Right ventricle myocardium superior (tissue), 1 donor: ENCODE measurements around the gene TBX19. TPM values are rescaled to one million over a fixed set of nuclear protein-coding genes. Genes with fewer than 3 reads are reported as not detected.
A peak's percentile ranks its signal among the peaks of the same experiment; 100 is the strongest.
"Not testable (repeated sequence)": the region's sequence is repeated elsewhere in the genome, so short reads cannot be mapped to it uniquely, and the experiment has no call there.

Source experiments
- ATAC-seq: fragments of 200-7000 bp; cut with Tn5 transposase; one replicate; pipeline ENCODE4 v1.9.1; 2020; ENCODE audit warnings: mild to moderate bottlenecking; ENCODE audit not compliant: poor library complexity
- DNase-seq: peaks from one replicate; pipeline ENCODE4 v3.0.0-alpha.2; 2020
- intact Hi-C: fragments of 100-400 bp; cut with DNase I; formaldehyde crosslinking; loops from one replicate; pipeline ENCODE4 v1.11.2; 2022
- total RNA-seq: library from RNA; stranded (reverse); fragmentation: NEBNext Ultra II Directional; extraction: Animal tissue kit (Norgen Biotek cat#: 25700); gene quantifications from one replicate; pipeline ENCODE4 v1.2.1, GENCODE V29; 2021
- donor health status: DM: no; HTN: yes; CAD: no; lungs with severe emphysema.

The TBX19 gene
- total RNA-seq, 1 donor from 2014 or later: 0.40 TPM

DNA sequence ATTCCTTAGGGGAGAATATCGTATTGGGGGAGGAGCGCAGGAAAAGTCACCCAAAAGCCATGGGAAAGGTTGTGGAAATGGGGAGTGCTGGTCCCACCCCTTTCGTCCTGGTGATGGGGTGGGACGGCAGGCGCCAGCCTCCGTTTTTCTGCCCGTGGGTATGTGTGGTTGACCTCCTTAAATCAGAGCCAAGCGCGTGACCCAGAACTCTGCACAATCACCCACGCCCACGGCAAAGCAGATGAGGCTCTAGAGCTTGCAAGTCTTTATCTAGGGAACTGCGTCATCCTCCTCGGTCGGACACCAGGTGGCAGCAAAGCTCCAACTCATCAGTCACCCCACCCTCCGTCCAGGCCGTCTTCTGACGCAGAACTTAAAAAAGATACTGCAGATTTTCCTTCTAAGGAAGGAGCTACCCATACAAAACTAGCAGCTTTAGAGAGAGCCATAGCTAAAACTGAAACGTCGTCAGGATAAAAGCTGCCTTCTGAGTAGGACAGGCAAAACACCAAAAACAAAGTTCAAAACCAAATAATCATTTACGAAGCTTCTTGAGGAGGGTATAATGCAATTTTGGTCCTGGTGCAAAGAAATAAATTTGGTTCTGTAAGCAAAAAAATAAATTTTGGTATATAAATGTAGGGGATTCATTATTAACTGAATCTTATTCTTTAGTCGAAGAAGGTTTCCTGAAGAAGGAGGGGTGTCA, 62.0 kb downstream of the TBX19 start:
- ATAC-seq (peak; percentile 99), DNase-seq (peak; percentile 92)
- intact Hi-C loops: loop anchor here (2.0 to 5.0 kb wide), 2 partner anchors 230 to 1005 kb away; no protein-coding TSS in a partner anchor

DNA sequence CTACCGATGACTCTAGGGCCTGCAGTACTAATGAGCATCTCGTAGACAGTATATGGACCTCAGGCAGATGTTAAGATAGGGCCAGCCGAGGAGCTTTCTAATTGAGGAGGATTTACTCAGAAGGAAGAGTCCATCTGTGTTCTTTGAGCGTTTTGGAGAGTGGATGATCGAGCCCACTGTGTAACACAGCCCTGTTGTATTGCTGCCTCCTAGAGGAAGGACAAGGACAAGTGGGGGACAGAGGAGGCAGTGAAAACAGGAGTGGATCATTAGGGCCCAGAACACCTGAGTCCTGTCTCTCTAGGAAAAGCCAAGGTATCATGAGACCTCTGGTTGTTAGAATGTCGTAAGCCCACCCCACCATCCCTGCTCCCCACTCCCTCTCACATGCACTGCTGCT, 62.9 kb downstream of the TBX19 start:
- intact Hi-C loops: loop anchor here (2.0 to 5.0 kb wide), 2 partner anchors 229 to 1004 kb away; no protein-coding TSS in a partner anchor
- DNase-seq (no peak), ATAC-seq (peak; percentile 34)

DNA sequence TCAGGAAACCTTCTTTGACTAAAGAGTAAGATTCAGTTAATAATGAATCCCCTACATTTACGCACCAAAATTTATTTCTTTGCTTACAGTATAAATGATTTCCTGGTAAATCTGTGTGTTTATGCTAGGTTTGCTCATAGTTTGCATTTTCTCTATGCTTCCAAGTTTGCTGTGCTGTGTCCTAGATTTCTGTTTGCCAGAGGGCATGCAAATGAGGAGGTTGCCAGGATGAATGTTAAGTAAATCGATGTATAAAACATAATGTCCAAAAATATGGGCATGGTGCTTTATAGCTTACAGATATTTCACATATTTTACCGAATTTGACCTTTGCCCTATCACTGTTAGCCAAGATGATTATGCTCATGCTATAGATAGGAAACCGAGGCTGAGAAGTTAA, 63.8 kb downstream of the TBX19 start:
- ATAC-seq: no peak
- intact Hi-C loops: loop anchor here (5.0 kb wide), 1 partner anchor 1003 kb away; no protein-coding TSS in a partner anchor

DNA sequence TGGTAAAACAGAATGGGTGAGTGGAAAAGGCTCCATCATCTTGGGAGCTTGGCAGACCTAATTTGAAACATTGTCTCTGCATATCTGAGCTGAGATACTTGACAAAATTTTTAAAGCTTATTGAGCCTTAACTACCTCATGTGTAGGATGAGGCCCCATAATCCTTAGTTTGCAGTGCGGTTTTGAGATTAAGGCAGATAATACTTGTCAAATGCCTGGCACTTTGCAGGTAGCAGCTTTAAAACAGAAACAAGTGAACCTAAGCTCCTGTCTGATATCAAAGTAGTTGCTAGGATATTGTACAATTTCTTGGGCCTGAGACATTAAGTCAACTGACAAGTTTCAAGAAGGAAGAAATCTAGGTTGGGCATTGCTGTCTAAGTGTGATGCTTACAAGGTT, 65.3 kb downstream of the TBX19 start:
- intact Hi-C loops: no loop called here
- DNase-seq (no peak), ATAC-seq (no peak)

More for the DNA sequence above, 63.8 kb downstream of the TBX19 start:
- no peak for DNase-seq

DNA sequence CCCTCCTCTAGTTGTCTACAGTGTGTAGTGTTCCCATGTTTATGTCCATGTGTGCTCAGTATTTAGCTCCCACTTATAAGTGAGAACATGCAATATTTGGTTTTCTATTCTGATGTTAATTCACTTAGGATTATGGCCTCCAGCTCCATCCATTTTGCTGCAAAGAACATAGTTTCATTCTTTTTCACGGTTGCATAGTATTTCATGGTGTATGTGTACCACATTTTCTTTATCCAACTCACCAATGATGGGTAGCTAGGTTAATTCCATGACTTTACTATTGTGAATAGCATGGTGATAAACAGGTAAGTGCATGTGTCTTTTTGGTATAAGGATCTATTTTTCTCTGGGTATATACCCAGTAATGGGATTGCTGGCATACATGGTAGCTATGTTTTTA, 67.0 kb downstream of the TBX19 start:
- ATAC-seq: no peak
- intact Hi-C loops: no loop called here
- DNase-seq: no peak

DNA sequence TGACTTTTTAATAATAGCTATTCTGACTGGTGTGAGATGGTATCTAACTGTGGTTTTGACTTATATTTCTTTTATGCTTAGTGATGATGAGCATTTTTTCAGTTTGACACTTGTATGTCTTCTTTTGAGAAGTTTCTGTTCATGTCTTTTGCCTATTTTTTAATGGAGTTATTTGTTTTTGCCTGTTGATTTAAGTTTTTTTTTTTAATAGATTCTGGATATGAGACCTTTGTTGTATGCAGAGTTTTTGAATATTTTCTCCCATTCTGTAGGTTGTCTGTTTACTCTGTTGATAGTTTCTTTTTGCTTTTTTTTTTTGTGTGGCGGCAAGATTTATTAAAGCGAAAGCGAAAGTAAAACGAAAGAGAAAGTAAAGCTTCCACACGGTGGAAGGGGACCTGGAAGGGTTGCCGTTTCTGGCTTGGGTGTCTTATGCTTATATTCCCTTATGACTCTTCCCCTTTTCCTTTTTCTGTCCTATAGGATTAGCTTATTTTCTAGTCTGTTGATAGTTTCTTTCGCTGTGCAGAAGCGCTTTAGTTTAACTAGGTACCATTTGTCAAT, 67.6 kb downstream of the TBX19 start:
- DNase-seq: no peak
- ATAC-seq: no peak
- intact Hi-C loops: no loop called here

DNA sequence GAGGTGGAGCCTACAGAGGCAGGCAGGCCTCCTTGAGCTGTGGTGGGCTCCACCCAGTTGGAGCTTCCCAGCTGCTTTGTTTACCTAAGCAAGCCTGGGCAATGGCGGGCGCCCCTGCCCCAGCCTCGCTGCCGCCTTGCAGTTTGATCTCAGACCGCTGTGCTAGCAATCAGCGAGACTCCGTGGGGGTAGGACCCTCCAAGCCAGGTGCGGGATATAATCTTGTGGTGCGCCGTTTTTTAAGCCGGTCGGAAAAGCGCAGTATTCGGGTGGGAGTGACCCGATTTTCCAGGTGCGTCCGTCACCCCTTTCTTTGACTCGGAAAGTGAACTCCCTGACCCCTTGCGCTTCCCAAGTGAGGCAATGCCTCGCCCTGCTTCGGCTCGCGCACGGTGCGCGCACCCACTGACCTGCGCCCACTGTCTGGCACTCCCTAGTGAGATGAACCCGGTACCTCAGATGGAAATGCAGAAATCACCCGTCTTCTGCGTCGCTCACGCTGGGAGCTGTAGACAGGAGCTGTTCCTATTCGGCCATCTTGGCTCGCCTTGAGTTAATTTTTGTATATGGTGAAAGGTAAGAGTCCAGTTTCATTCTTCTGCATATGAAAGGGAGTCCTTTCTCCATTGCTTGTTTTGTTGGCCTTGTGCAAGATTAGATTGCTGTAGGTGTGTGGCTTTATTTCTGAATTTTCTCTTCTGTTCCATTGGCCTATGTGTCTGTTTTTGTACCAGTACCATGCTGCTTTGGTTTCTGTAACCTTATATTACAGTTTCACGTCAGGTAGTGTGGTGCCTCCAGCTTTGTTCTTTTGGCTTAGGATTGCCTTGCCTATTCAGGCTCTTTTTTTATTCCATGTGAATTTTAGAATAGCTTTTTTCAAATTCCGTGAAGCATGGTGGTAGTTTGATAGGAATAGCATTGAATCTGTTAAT, 73.9 kb downstream of the TBX19 start:
- ATAC-seq, DNase-seq, intact Hi-C loops: not testable (repeated sequence)

DNA sequence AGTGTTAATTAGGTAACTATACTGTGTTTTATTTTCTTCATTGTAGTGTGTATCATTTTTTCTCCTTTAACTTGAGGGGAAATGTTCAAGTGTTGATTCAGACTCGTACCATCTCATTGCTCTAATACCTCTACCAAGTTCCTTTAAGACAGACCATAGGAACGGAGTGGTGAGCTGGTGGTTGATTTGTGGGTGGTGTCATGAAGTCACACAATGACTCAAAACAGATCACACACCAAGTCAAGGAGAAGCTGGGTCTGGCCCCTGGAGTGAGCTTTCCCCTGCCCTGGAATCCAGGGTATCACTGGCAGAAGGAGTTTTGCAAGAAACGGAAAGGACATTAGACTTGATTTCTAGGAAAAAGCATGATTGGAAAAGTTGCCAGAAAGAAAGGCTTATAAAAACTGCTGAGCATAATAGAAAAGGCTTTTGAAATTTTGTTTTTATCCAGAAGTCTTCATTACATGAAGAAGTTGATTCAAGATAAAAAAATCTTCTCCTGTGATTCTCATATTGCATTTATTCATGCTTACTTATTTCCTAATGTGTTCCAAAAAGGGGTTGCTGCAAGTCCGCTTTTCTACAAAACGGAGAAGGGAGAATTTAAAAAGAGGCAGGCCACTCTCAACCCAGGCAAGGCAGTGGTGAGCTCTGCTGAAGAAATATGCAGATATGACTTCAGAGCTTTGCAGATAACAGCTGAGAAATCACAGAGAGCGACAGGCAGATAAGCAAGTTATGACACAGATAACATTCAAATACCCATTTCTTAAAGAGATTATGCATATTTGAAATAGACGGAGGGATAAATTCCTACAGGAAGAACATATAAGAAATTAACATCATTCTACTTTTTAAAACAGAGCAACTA, 79.7 kb downstream of the TBX19 start:
- DNase-seq: no peak
- ATAC-seq: peak; percentile 31
- intact Hi-C loops: no loop called here

DNA sequence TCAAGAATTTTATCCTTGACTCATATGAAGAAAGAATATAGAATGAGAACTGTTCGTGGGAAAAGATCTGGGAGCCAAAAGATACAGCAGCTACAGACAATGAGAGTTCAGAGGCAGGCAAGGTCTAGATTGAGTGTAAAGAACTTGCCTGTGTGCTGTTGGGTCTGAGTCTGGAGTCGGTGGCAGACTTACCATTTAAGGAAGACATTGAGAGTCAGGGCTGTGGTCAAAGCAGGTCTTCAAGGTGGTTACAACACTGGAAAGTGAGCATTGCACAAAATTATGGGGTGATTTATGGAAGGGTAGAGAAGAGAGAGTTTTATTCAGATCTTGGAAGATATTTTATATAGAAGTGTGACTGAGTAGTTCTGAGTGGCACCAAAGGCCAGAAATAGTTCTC, 80.6 kb downstream of the TBX19 start:
- intact Hi-C loops: no loop called here
- ATAC-seq: no peak
- DNase-seq: no peak

DNA sequence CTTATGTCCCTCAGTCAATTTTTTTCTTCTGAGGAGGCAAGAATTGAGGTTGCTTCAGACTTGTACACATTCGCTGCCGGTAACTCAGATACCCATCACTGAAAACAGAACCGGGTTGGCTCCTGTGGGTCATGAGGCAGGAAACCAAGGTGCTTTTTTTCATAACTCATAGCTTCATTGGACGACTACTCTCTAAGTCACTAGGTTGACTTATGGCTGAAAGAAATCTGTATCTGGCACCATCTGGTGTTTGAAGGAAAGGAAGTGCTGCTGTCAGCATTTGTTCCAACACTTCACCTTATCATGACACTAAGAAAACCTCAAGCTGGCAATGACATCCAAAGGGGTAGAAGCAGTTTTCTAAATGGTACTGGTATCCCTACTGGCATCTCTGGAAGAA, 82.3 kb downstream of the TBX19 start:
- intact Hi-C loops: no loop called here
- peak; percentile 18 for ATAC-seq
- no peak for DNase-seq

Other genes starting within 250 kb of the TBX19 start
- 3.1 TPM for gene GPR161, start 143.9 kb upstream of the TBX19 start, total RNA-seq
- 23.6 TPM for gene TIPRL, start 101.9 kb upstream of the TBX19 start, total RNA-seq
- 13.7 TPM for gene SFT2D2, start 54.9 kb upstream of the TBX19 start, total RNA-seq